Keratinocyte (primary cell): Measurements from ENCODE around the gene NXT1. TPM values are rescaled to one million over a fixed set of nuclear protein-coding genes. Genes with fewer than 3 reads are reported as not detected.

Source experiments
- DNase-seq: peaks from one replicate; pipeline ENCODE4 v3.0.0-alpha.2; 2011; ENCODE audit warnings: low read depth, missing footprints, low spot score
- FAIRE-seq: peaks from 2 replicates; lab custom pipeline; 2011; peaks lifted over from hg19 to GRCh38; lab: Jason Lieb, UNC
- H2AFZ ChIP-seq: 2 replicates; pipeline ENCODE4 v1.6.0; 2012; ENCODE audit warnings: low read length, control low read depth, inconsistent platforms; ENCODE audit not compliant: control insufficient read depth
- H3K27ac ChIP-seq: 2 replicates; pipeline ENCODE4 v1.5.1; 2011; ENCODE audit warnings: low read length; ENCODE audit not compliant: control insufficient read depth, insufficient read depth
- H3K27me3 ChIP-seq: 3 replicates; pipeline ENCODE4 v1.6.0; 2011; ENCODE audit warnings: low read length; ENCODE audit not compliant: control insufficient read depth, insufficient read depth; ENCODE audit errors: extremely low read depth
- H3K36me3 ChIP-seq, 2 experiments: 2 replicates in 1 of 2; 3 replicates in 1 of 2; pipeline ENCODE4 v1.5.1; 2011; ENCODE audit warnings: low read length in 2 of 2, mild to moderate bottlenecking in 1 of 2; ENCODE audit not compliant: control insufficient read depth in 2 of 2, insufficient read depth in 2 of 2; ENCODE audit errors: extremely low read depth in 1 of 2
- H3K4me1 ChIP-seq: 3 replicates; pipeline ENCODE4 v1.5.1; 2011; ENCODE audit warnings: low read length; ENCODE audit not compliant: control insufficient read depth, insufficient read depth; ENCODE audit errors: extremely low read depth
- H3K4me2 ChIP-seq: 3 replicates; pipeline ENCODE4 v1.6.0; 2011; ENCODE audit warnings: low read depth, low read length; ENCODE audit not compliant: control insufficient read depth, insufficient read depth; ENCODE audit errors: extremely low read depth
- H3K4me3 ChIP-seq, 3 experiments: fragments of 200-600 bp in 1 of 3; sonication (generic) in 1 of 3; 2 replicates in 2 of 3; 3 replicates in 1 of 3; pipeline ENCODE4 v1.5.1; 2011 to 2016; ENCODE audit warnings: low read length in 3 of 3, mild to moderate bottlenecking in 3 of 3, control low read depth in 2 of 3, inconsistent platforms in 1 of 3, low read depth in 1 of 3, mixed read lengths in 1 of 3, mixed run types in 1 of 3, moderate library complexity in 1 of 3; ENCODE audit not compliant: control insufficient read depth in 2 of 3, insufficient read depth in 2 of 3; ENCODE audit errors: extremely low read depth in 1 of 3
- H3K79me2 ChIP-seq: 2 replicates; pipeline ENCODE4 v1.6.0; 2012; ENCODE audit warnings: low read length; ENCODE audit not compliant: control insufficient read depth, insufficient read depth
- H3K9ac ChIP-seq: 3 replicates; pipeline ENCODE4 v1.6.0; 2011; ENCODE audit warnings: low read length; ENCODE audit not compliant: control insufficient read depth, insufficient read depth; ENCODE audit errors: extremely low read depth
- H3K9me1 ChIP-seq: 3 replicates; pipeline ENCODE4 v1.6.0; 2011; ENCODE audit warnings: low read length; ENCODE audit not compliant: control insufficient read depth, insufficient read depth; ENCODE audit errors: extremely low read depth
- H3K9me3 ChIP-seq: 2 replicates; pipeline ENCODE4 v1.5.1; 2012; ENCODE audit warnings: low read depth, low read length; ENCODE audit not compliant: control insufficient read depth
- H4K20me1 ChIP-seq: 3 replicates; pipeline ENCODE4 v1.6.0; 2011; ENCODE audit warnings: low read length; ENCODE audit not compliant: control insufficient read depth, insufficient read depth; ENCODE audit errors: extremely low read depth
- CTCF ChIP-seq, 3 experiments: IDR thresholded peaks in 1 of 3; conservative IDR thresholded peaks in 1 of 3; optimal IDR thresholded peaks in 1 of 3; 2 replicates in 2 of 3; 3 replicates in 1 of 3; pipeline versions ENCODE3 to v1.5.1; 2011; ENCODE audit warnings: low read length in 3 of 3, mild to moderate bottlenecking in 3 of 3, moderate library complexity in 2 of 3, control low read depth in 1 of 3, inconsistent platforms in 1 of 3; ENCODE audit not compliant: insufficient read depth in 2 of 3; ENCODE audit errors: extremely low read depth in 1 of 3
- EZH2 ChIP-seq: IDR thresholded peaks from one replicate; pipeline ENCODE4 v1.6.1; 2012; ENCODE audit warnings: inconsistent platforms, mild to moderate bottlenecking, low read length, moderate library complexity
- dilution Hi-C: fragments of 300-500 bp; cut with MboI; formaldehyde crosslinking; loops from one replicate; pipeline ENCODE4 v1.7.0; 2020; ENCODE audit warnings: low sequenced_read_pairs; ENCODE audit not compliant: extremely low pct_ligation_motif_present
- polyA plus RNA-seq, 5 experiments: library from polyadenylated mRNA; depleted of rRNA in 3 of 5; stranded (reverse) in 3 of 5; stranded (forward) in 1 of 5; unstranded in 1 of 5; fragments of >200 nt; gene quantifications; 1 replicate in 1 of 5; 2 replicates in 3 of 5; 3 replicates in 1 of 5; pipeline versions ENCODE4 v1.2.1 to v1.2.3, GENCODE V29; 2011 to 2012; ENCODE audit warnings: missing spikeins in 2 of 5, low read depth in 1 of 5, low replicate concordance in 1 of 5

Gene NXT1
- polyA plus RNA-seq, 1 donor (not counting 4 experiments of a cell fraction or from before 2014, with no cell fraction given): 25.8 TPM

- FAIRE-seq (no peak), DNase-seq (no peak)
- peaks cover 5 to 8% of the 10 kb centered on the region in 2 experiments for H3K36me3 ChIP-seq
- H4K20me1 ChIP-seq: peaks cover 5% of the 10 kb centered on the region
- no peak overlapping the region for H3K4me3 ChIP-seq
- no peak overlapping the region for H3K4me2 ChIP-seq
- H3K79me2 ChIP-seq: peaks cover 37% of the 10 kb centered on the region
- no peaks in the 10 kb centered on the region for H3K9me1 ChIP-seq
- H3K9me3 ChIP-seq: no peaks in the 10 kb centered on the region
- H3K27ac ChIP-seq: no peak overlapping the region
- no peak for TF ChIP-seq CTCF (optimal IDR thresholded peaks at IDR 0.05 in 1 of 3, IDR thresholded peaks at IDR 0.05 in 1 of 3, conservative IDR thresholded peaks at IDR 0.05 in 1 of 3; ENCODE audit: extremely low read depth in 1 of 3, insufficient read depth in 2 of 3, low read length in 3 of 3)
- TF ChIP-seq EZH2: no peak
- H3K9ac ChIP-seq: no peak overlapping the region
- dilution Hi-C loops: loop anchor here (25.0 kb wide), 1 partner anchor 213 kb away; the partner anchor contains the start of gene CST9
- no peaks in the 10 kb centered on the region for H3K27me3 ChIP-seq
- no peak overlapping the region for H2AFZ ChIP-seq
- H3K4me1 ChIP-seq: peaks cover 10% of the 10 kb centered on the region
Measured at GRCh38 chr20:23399568-23400241, 49.1 kb downstream of the NXT1 start.

- Histone ChIP-seq H3K9me3 (no peaks in the 10 kb centered on the region), H3K4me1 (peaks cover 10% of the 10 kb centered on the region), H4K20me1 (peaks cover 5% of the 10 kb centered on the region), H3K4me2 (no peak overlapping the region), H3K27ac (no peak overlapping the region), H3K4me3 (no peak overlapping the region), H3K9me1 (no peaks in the 10 kb centered on the region), H3K9ac (no peak overlapping the region), H3K36me3 (peaks cover 5 to 8% of the 10 kb centered on the region in 2 experiments), H2AFZ (no peak overlapping the region), H3K79me2 (peaks cover 48% of the 10 kb centered on the region), H3K27me3 (no peaks in the 10 kb centered on the region)
- dilution Hi-C loops: loop anchor here (25.0 kb wide), 1 partner anchor 211 kb away; the partner anchor contains the start of gene CST9
- FAIRE-seq: no peak
- DNase-seq: no peak
- TF ChIP-seq EZH2 (no peak), CTCF (optimal IDR thresholded peaks at IDR 0.05 in 1 of 3, IDR thresholded peaks at IDR 0.05 in 1 of 3, conservative IDR thresholded peaks at IDR 0.05 in 1 of 3; ENCODE audit: extremely low read depth in 1 of 3, insufficient read depth in 2 of 3, low read length in 3 of 3) (no peak)
Measured at GRCh38 chr20:23401051-23401450, 50.5 kb downstream of the NXT1 start.
